ENCODE data around the gene CER1. TPM values are rescaled to one million over a fixed set of nuclear protein-coding genes. Genes with fewer than 3 reads are reported as not detected.

Gene CER1
- total RNA-seq, 1 donor from 2014 or later: not detected

Other genes with a start within 250 kb of the CER1 start
- gene ZDHHC21, start 29.3 kb downstream of the CER1 start, total RNA-seq: 8.3 TPM
- 6.4 TPM for gene FREM1, start 187.7 kb upstream of the CER1 start, total RNA-seq

Measured in mesenteric fat pad (tissue), 1 donor.